Activated naive CD4-positive, alpha-beta T cell treated with anti-CD3 and anti-CD28 coated beads, Interleukin-2, amount 10 ng/mL, durations not matched to agents 7 days and 5 days (primary cell): Measurements from ENCODE around the gene TSHZ2.

Experiments
- CTCF ChIA-PET: fragments of 350-600 bp; sonication (Branson Sonifier 250); formaldehyde crosslinking; loops from one replicate; lab custom pipeline; 2021; ENCODE audit warnings: antibody characterized with exemption; lab: Charles Lee
- DNase-seq: peaks from one replicate; pipeline ENCODE4 v3.0.0-alpha.2; 2020
- H3K27ac Mint-ChIP-seq: one replicate; pipeline ENCODE4 v1.8.0; 2021; ENCODE audit warnings: mild to moderate bottlenecking, moderate library complexity, mixed read lengths
- H3K27me3 Mint-ChIP-seq: one replicate; pipeline ENCODE4 v1.8.0; 2021; ENCODE audit warnings: mild to moderate bottlenecking, mixed read lengths
- H3K36me3 Mint-ChIP-seq: one replicate; pipeline ENCODE4 v1.8.0; 2021; ENCODE audit warnings: mixed read lengths
- H3K4me1 Mint-ChIP-seq: one replicate; pipeline ENCODE4 v1.8.0; 2021; ENCODE audit warnings: mixed read lengths
- H3K4me3 Mint-ChIP-seq: one replicate; pipeline ENCODE4 v1.8.0; 2021; ENCODE audit warnings: mild to moderate bottlenecking, moderate library complexity, mixed read lengths
- H3K9me3 Mint-ChIP-seq: one replicate; pipeline ENCODE4 v1.8.0; 2021; ENCODE audit warnings: mixed read lengths

The TSHZ2 gene

GRCh38 chr20:52972190-52972937, at the start of gene TSHZ2:
TSHZ2 (plus strand) TSS chr20:52972358; CDS start chr20:52973294, 936 bp downstream.
- peaks cover 47% of the 10 kb centered on the region for H3K4me1 Mint-ChIP-seq
- peak within 1 kb of the TSS; percentile 90 for H3K4me3 Mint-ChIP-seq
- CTCF ChIA-PET = interaction anchor here (1.6 kb wide), 1 partner anchor 57 kb away, joined by 3 read pairs; no protein-coding TSS in a partner anchor
- DNase-seq = peak; percentile 70
- no peaks in the 10 kb centered on the region for H3K9me3 Mint-ChIP-seq
- H3K27ac Mint-ChIP-seq = peak within 1 kb of the TSS; percentile 91
- H3K36me3 Mint-ChIP-seq = peaks cover 5% of the 10 kb centered on the region
- peaks cover 16% of the 10 kb centered on the region for H3K27me3 Mint-ChIP-seq

GRCh38 chr20:52922436-52922835, 49.7 kb upstream of the TSHZ2 start:
- Mint-ChIP-seq H3K36me3 (no peaks in the 10 kb centered on the region), H3K27me3 (no peaks in the 10 kb centered on the region), H3K4me3 (no peak overlapping the region), H3K4me1 (no peaks in the 10 kb centered on the region), H3K27ac (no peak overlapping the region), H3K9me3 (peaks cover 2% of the 10 kb centered on the region)
- DNase-seq = no peak
- CTCF ChIA-PET = interaction anchor here (0.6 kb wide), 1 partner anchor 625 kb away, joined by 3 read pairs; no protein-coding TSS in a partner anchor

- CTCF ChIA-PET = no interaction called here
- H3K4me1 Mint-ChIP-seq = no peaks in the 10 kb centered on the region
- H3K27ac Mint-ChIP-seq = no peak overlapping the region
- H3K27me3 Mint-ChIP-seq = no peaks in the 10 kb centered on the region
- H3K4me3 Mint-ChIP-seq = no peak overlapping the region
- H3K9me3 Mint-ChIP-seq = peaks cover 2% of the 10 kb centered on the region
- no peak for DNase-seq
- no peaks in the 10 kb centered on the region for H3K36me3 Mint-ChIP-seq
Observed at GRCh38 chr20:52923123-52923937, 48.8 kb upstream of the TSHZ2 start.

GRCh38 chr20:52924411-52925271, 47.5 kb upstream of the TSHZ2 start:
- CTCF ChIA-PET = no interaction called here
- no peak overlapping the region for H3K27ac Mint-ChIP-seq

GRCh38 chr20:52926505-52926904, 45.7 kb upstream of the TSHZ2 start:
- DNase-seq = no peak
- CTCF ChIA-PET = no interaction called here
- Mint-ChIP-seq H3K27me3 (no peaks in the 10 kb centered on the region), H3K36me3 (no peaks in the 10 kb centered on the region), H3K4me1 (no peaks in the 10 kb centered on the region), H3K9me3 (peaks cover 2% of the 10 kb centered on the region), H3K4me3 (no peak overlapping the region), H3K27ac (no peak overlapping the region)

More at GRCh38 chr20:52924411-52925271, 47.5 kb upstream of the TSHZ2 start:
- DNase-seq = no peak
- Mint-ChIP-seq H3K9me3 (peaks cover 2% of the 10 kb centered on the region), H3K4me3 (no peak overlapping the region), H3K27me3 (no peaks in the 10 kb centered on the region), H3K36me3 (no peaks in the 10 kb centered on the region), H3K4me1 (no peaks in the 10 kb centered on the region)

- Mint-ChIP-seq H3K4me1 (no peaks in the 10 kb centered on the region), H3K27me3 (no peaks in the 10 kb centered on the region), H3K4me3 (no peak overlapping the region), H3K27ac (no peak overlapping the region), H3K36me3 (no peaks in the 10 kb centered on the region), H3K9me3 (no peaks in the 10 kb centered on the region)
- CTCF ChIA-PET = no interaction called here
- no peak for DNase-seq
Observed at GRCh38 chr20:52933867-52934266, 38.3 kb upstream of the TSHZ2 start.

- Mint-ChIP-seq H3K4me1 (no peaks in the 10 kb centered on the region), H3K36me3 (no peaks in the 10 kb centered on the region), H3K9me3 (no peaks in the 10 kb centered on the region), H3K27ac (no peak overlapping the region), H3K27me3 (no peaks in the 10 kb centered on the region), H3K4me3 (no peak overlapping the region)
- CTCF ChIA-PET = no interaction called here
- no peak for DNase-seq
Observed at GRCh38 chr20:52936351-52937340, 35.5 kb upstream of the TSHZ2 start.

- Mint-ChIP-seq H3K4me3 (no peak overlapping the region), H3K9me3 (no peaks in the 10 kb centered on the region), H3K27me3 (no peaks in the 10 kb centered on the region), H3K4me1 (no peaks in the 10 kb centered on the region), H3K27ac (no peak overlapping the region), H3K36me3 (no peaks in the 10 kb centered on the region)
- no peak for DNase-seq
- CTCF ChIA-PET = interaction anchor here (0.6 kb wide), 1 partner anchor 165 kb away, joined by 3 read pairs; no protein-coding TSS in a partner anchor
Observed at GRCh38 chr20:52937591-52938100, 34.5 kb upstream of the TSHZ2 start.

- H3K4me3 Mint-ChIP-seq = no peak overlapping the region
- no peaks in the 10 kb centered on the region for H3K4me1 Mint-ChIP-seq
- H3K9me3 Mint-ChIP-seq = no peaks in the 10 kb centered on the region
- no peaks in the 10 kb centered on the region for H3K36me3 Mint-ChIP-seq
- DNase-seq = no peak
- H3K27ac Mint-ChIP-seq = no peak overlapping the region
- CTCF ChIA-PET = no interaction called here
- H3K27me3 Mint-ChIP-seq = no peaks in the 10 kb centered on the region
Observed at GRCh38 chr20:52939141-52939540, 33.0 kb upstream of the TSHZ2 start.

- H3K27ac Mint-ChIP-seq = no peak overlapping the region
- no peaks in the 10 kb centered on the region for H3K27me3 Mint-ChIP-seq
- CTCF ChIA-PET = no interaction called here
- no peak for DNase-seq
- H3K4me3 Mint-ChIP-seq = no peak overlapping the region
- no peaks in the 10 kb centered on the region for H3K36me3 Mint-ChIP-seq
- H3K9me3 Mint-ChIP-seq = no peaks in the 10 kb centered on the region
- H3K4me1 Mint-ChIP-seq = no peaks in the 10 kb centered on the region
Observed at GRCh38 chr20:52941808-52942207, 30.4 kb upstream of the TSHZ2 start.

- Mint-ChIP-seq H3K4me3 (no peak overlapping the region), H3K4me1 (no peaks in the 10 kb centered on the region), H3K27me3 (no peaks in the 10 kb centered on the region), H3K27ac (no peak overlapping the region), H3K9me3 (no peaks in the 10 kb centered on the region), H3K36me3 (no peaks in the 10 kb centered on the region)
- no peak for DNase-seq
- CTCF ChIA-PET = no interaction called here
Observed at GRCh38 chr20:52943185-52943841, 28.8 kb upstream of the TSHZ2 start.

GRCh38 chr20:52945268-52945667, 26.9 kb upstream of the TSHZ2 start:
- CTCF ChIA-PET = no interaction called here
- no peak overlapping the region for H3K4me3 Mint-ChIP-seq
- no peak for DNase-seq
- H3K27me3 Mint-ChIP-seq = no peaks in the 10 kb centered on the region
- H3K36me3 Mint-ChIP-seq = no peaks in the 10 kb centered on the region
- H3K27ac Mint-ChIP-seq = no peak overlapping the region
- H3K9me3 Mint-ChIP-seq = no peaks in the 10 kb centered on the region
- H3K4me1 Mint-ChIP-seq = no peaks in the 10 kb centered on the region
